Loucy (cell line): ENCODE results near the gene KRTDAP.

Experiments
- CTCF ChIP-seq: fragments of 200-600 bp; sonication (generic); conservative IDR thresholded peaks from 2 replicates; pipeline ENCODE4 v1.5.1; 2014; ENCODE audit warnings: mild to moderate bottlenecking, antibody characterized with exemption, low read length
- EZH2phosphoT487 ChIP-seq: fragments of 200-600 bp; IDR thresholded peaks from 2 replicates; pipeline ENCODE4 v1.6.1; 2018; ENCODE audit warnings: antibody characterized with exemption, mild to moderate bottlenecking, moderate library complexity, borderline replicate concordance

- TF ChIP-seq CTCF (no peak), EZH2phosphoT487 (no peak)
Observed at GRCh38 chr19:35497406-35497805, 7.1 kb upstream of the KRTDAP start.
